A549 treated with Mapracorat at 1 μM for 4 hours (cell line): ENCODE measurements around the gene LPO. TPM values are rescaled to one million over a fixed set of nuclear protein-coding genes. Genes with fewer than 3 reads are reported as not detected.

Experiments used
- total RNA-seq: library from RNA; stranded (reverse); fragments of 200-300 nt; extraction: Qiagen RNA extraction; gene quantifications from 5 replicates; pipeline ENCODE4 v1.2.3, GENCODE V29; 2022

LPO gene
- not detected in 5 replicates for total RNA-seq

GRCh38 chr17:58238147-58238634, at the start of gene LPO:
Gene LPO, plus strand, starts transcription at chr17:58238584. Its CDS starts 4,396 bp downstream, at chr17:58242980.

GRCh38 chr17:58192612-58193011, 45.8 kb upstream of the LPO start, which contains the start of gene EPX:
Gene EPX, plus strand, starts transcription at chr17:58192726. Its CDS starts 121 bp downstream, at chr17:58192847.

GRCh38 chr17:58219007-58219788, 19.2 kb upstream of the LPO start, which contains the start of gene MKS1:
Gene MKS1, minus strand, starts transcription at chr17:58219255. Its CDS starts 25 bp downstream, at chr17:58219230.

GRCh38 chr17:58280480-58281217, 42.3 kb downstream of the LPO start, which contains the start of gene MPO:
Gene MPO, minus strand, starts transcription at chr17:58280935. Its CDS starts 177 bp downstream, at chr17:58280758.

Other genes starting within 250 kb of the LPO start
- gene SRSF1, start 231.3 kb upstream of the LPO start, total RNA-seq, result 242 to 251 TPM (median 243 TPM) in 5 replicates
- gene DYNLL2, start 155.2 kb upstream of the LPO start, total RNA-seq, result 18.2 to 24.3 TPM (median 23.3 TPM) in 5 replicates
- not detected in 5 replicates for gene OR4D1, start 90.2 kb upstream of the LPO start, total RNA-seq
- not detected in 5 replicates for gene OR4D2, start 71.6 kb upstream of the LPO start, total RNA-seq
- gene EPX, start 45.9 kb upstream of the LPO start, total RNA-seq, result not detected in 5 replicates
- gene MKS1, start 19.3 kb upstream of the LPO start, total RNA-seq, result 9.0 to 12.7 TPM (median 11.2 TPM) in 5 replicates
- gene MPO, start 42.4 kb downstream of the LPO start, total RNA-seq, result not detected in 5 replicates
- gene TSPOAP1, start 90.2 kb downstream of the LPO start, total RNA-seq, result not detected in 5 replicates
- 117 to 168 TPM (median 149 TPM) in 5 replicates for gene SUPT4H1, start 113.6 kb downstream of the LPO start, total RNA-seq
- gene RNF43, start 178.9 kb downstream of the LPO start, total RNA-seq, result 0.19 to 0.47 TPM (median 0.28 TPM) in 5 replicates
- gene HSF5, start 249.8 kb downstream of the LPO start, total RNA-seq, result not detected in 5 replicates